IPS-20b (cell line): Measurements from ENCODE around the gene CRIP1.

Experiments
- H3K27ac ChIP-seq: one replicate; pipeline ENCODE4 v1.5.1; 2013; ENCODE audit warnings: low read length
- H3K27me3 ChIP-seq: 2 replicates; pipeline ENCODE4 v1.6.1; 2013; ENCODE audit warnings: mild to moderate bottlenecking, low read length, inconsistent platforms; ENCODE audit not compliant: insufficient read depth
- H3K36me3 ChIP-seq: 2 replicates; pipeline ENCODE4 v1.6.1; 2013; ENCODE audit warnings: low read depth, mild to moderate bottlenecking, inconsistent platforms, low read length, moderate library complexity; ENCODE audit not compliant: insufficient read depth
- H3K4me1 ChIP-seq: 2 replicates; pipeline ENCODE4 v1.6.1; 2013; ENCODE audit warnings: mild to moderate bottlenecking, control low read depth, inconsistent platforms, low read length, moderate library complexity; ENCODE audit not compliant: insufficient read depth
- H3K4me3 ChIP-seq: 2 replicates; pipeline ENCODE4 v1.5.1; 2013; ENCODE audit warnings: mild to moderate bottlenecking, low read length, inconsistent platforms
- H3K9ac ChIP-seq: 2 replicates; pipeline ENCODE4 v1.6.1; 2013; ENCODE audit warnings: low read depth, mild to moderate bottlenecking, inconsistent platforms, low read length, moderate library complexity
- H3K9me3 ChIP-seq: 2 replicates; pipeline ENCODE4 v1.6.1; 2013; ENCODE audit warnings: mild to moderate bottlenecking, low read depth, low read length, inconsistent platforms; ENCODE audit not compliant: insufficient read depth

The CRIP1 gene

GRCh38 chr14:105525861-105526775 is 39.4 kb downstream of the CRIP1 start, which contains the start of gene TMEM121:
TMEM121 (plus strand) TSS chr14:105526583; CDS start chr14:105528835, 2,252 bp downstream.
- Histone ChIP-seq H3K27ac (no peak within 1 kb of the TSS), H3K4me1 (no peaks in the 10 kb centered on the region), H3K9me3 (0 out of 2 replicates have a peak, but pooled peaks cover 3% of the 10 kb centered on the region), H3K9ac (no peak within 1 kb of the TSS), H3K36me3 (no peaks in the 10 kb centered on the region), H3K4me3 (peak within 1 kb of the TSS; percentile 42; the same call in 1 of the 2 replicates), H3K27me3 (peaks cover 51% of the 10 kb centered on the region)

GRCh38 chr14:105526776-105527380 is 40.2 kb downstream of the CRIP1 start:
- Histone ChIP-seq H3K9ac (no peak overlapping the region), H3K4me3 (no peak overlapping the region), H3K9me3 (0 out of 2 replicates have a peak, but pooled peaks cover 3% of the 10 kb centered on the region), H3K36me3 (no peaks in the 10 kb centered on the region), H3K4me1 (no peaks in the 10 kb centered on the region), H3K27me3 (peaks cover 51% of the 10 kb centered on the region), H3K27ac (no peak overlapping the region)

- no peaks in the 10 kb centered on the region for H3K4me1 ChIP-seq
- no peak overlapping the region for H3K9ac ChIP-seq
- H3K4me3 ChIP-seq, result no peak overlapping the region
- peaks cover 51% of the 10 kb centered on the region for H3K27me3 ChIP-seq
- H3K36me3 ChIP-seq, result no peaks in the 10 kb centered on the region
- peaks cover 6% of the 10 kb centered on the region; the same call in 1 of the 2 replicates for H3K9me3 ChIP-seq
- no peak overlapping the region for H3K27ac ChIP-seq
These were observed 40.7 kb downstream of the CRIP1 start for GRCh38 chr14:105527381-105527825.

GRCh38 chr14:105527826-105528585 is 41.3 kb downstream of the CRIP1 start:
- Histone ChIP-seq H3K9me3 (peaks cover 12% of the 10 kb centered on the region; the same call in 1 of the 2 replicates), H3K4me1 (no peaks in the 10 kb centered on the region), H3K9ac (no peak overlapping the region), H3K36me3 (no peaks in the 10 kb centered on the region), H3K4me3 (no peak overlapping the region), H3K27me3 (peaks cover 51% of the 10 kb centered on the region), H3K27ac (no peak overlapping the region)

- Histone ChIP-seq H3K9me3 (peaks cover 15% of the 10 kb centered on the region; the same call in 1 of the 2 replicates), H3K4me3 (no peak overlapping the region), H3K4me1 (no peaks in the 10 kb centered on the region), H3K36me3 (no peaks in the 10 kb centered on the region), H3K27me3 (peaks cover 45% of the 10 kb centered on the region), H3K9ac (no peak overlapping the region), H3K27ac (no peak overlapping the region)
These were observed 42.1 kb downstream of the CRIP1 start for GRCh38 chr14:105528586-105529318.

- Histone ChIP-seq H3K27ac (no peak overlapping the region), H3K9me3 (peaks cover 15% of the 10 kb centered on the region; the same call in 1 of the 2 replicates), H3K4me3 (no peak overlapping the region), H3K36me3 (no peaks in the 10 kb centered on the region), H3K4me1 (no peaks in the 10 kb centered on the region), H3K27me3 (peaks cover 41% of the 10 kb centered on the region), H3K9ac (no peak overlapping the region)
These were observed 42.6 kb downstream of the CRIP1 start for GRCh38 chr14:105529319-105529568.

- Histone ChIP-seq H3K9ac (no peak overlapping the region), H3K27me3 (peaks cover 36% of the 10 kb centered on the region), H3K4me3 (no peak overlapping the region), H3K4me1 (no peaks in the 10 kb centered on the region), H3K27ac (no peak overlapping the region), H3K36me3 (no peaks in the 10 kb centered on the region), H3K9me3 (peaks cover 15% of the 10 kb centered on the region; the same call in 1 of the 2 replicates)
These were observed 43.0 kb downstream of the CRIP1 start for GRCh38 chr14:105529569-105530284.

- H3K9me3 ChIP-seq, result peaks cover 15% of the 10 kb centered on the region; the same call in 1 of the 2 replicates
- no peaks in the 10 kb centered on the region for H3K36me3 ChIP-seq
- H3K4me1 ChIP-seq, result no peaks in the 10 kb centered on the region
- no peak overlapping the region for H3K4me3 ChIP-seq
- H3K27ac ChIP-seq, result no peak overlapping the region
- H3K9ac ChIP-seq, result no peak overlapping the region
- peaks cover 28% of the 10 kb centered on the region for H3K27me3 ChIP-seq
These were observed 43.8 kb downstream of the CRIP1 start for GRCh38 chr14:105530285-105531087.

- peaks cover 22% of the 10 kb centered on the region for H3K27me3 ChIP-seq
- no peaks in the 10 kb centered on the region for H3K36me3 ChIP-seq
- H3K4me1 ChIP-seq, result no peaks in the 10 kb centered on the region
- H3K9ac ChIP-seq, result no peak overlapping the region
- H3K27ac ChIP-seq, result no peak overlapping the region
- peaks cover 21% of the 10 kb centered on the region; the same call in 1 of the 2 replicates for H3K9me3 ChIP-seq
- no peak overlapping the region for H3K4me3 ChIP-seq
These were observed 44.6 kb downstream of the CRIP1 start for GRCh38 chr14:105531088-105531893.
